H1 (cell line): ENCODE data around the gene CADM1. TPM values are rescaled to one million over a fixed set of nuclear protein-coding genes. Genes with fewer than 3 reads are reported as not detected.

Source experiments
- ATF2 ChIP-seq: IDR thresholded peaks from 2 replicates; pipeline ENCODE4 v1.6.1; 2012; ENCODE audit warnings: low read length, inconsistent platforms
- JUN ChIP-seq: IDR thresholded peaks from 2 replicates; pipeline ENCODE4 v1.6.1; 2011; ENCODE audit warnings: low read depth, mild to moderate bottlenecking, improper control_type of control experiment, low read length
- POU5F1 ChIP-seq: IDR thresholded peaks from 2 replicates; pipeline ENCODE4 v1.6.1; 2011; ENCODE audit warnings: low read depth, mild to moderate bottlenecking, low read length, moderate library complexity
- RFX5 ChIP-seq: IDR thresholded peaks from 2 replicates; pipeline ENCODE4 v1.6.1; 2011; ENCODE audit warnings: low read depth, low read length, improper control_type of control experiment, borderline replicate concordance
- polyA plus RNA-seq, 7 experiments: library from polyadenylated mRNA; depleted of rRNA in 3 of 7; stranded (reverse) in 5 of 7; unstranded in 2 of 7; fragments of >200 nt in 5 of 7; fragments of 200-250 nt in 2 of 7; gene quantifications; 1 replicate in 5 of 7; 2 replicates in 1 of 7; 4 replicates in 1 of 7; pipeline versions ENCODE4 v1.2.1 to v1.2.3, GENCODE V29; 2011 to 2013; ENCODE audit warnings: missing spikeins in 2 of 7, mixed read lengths in 2 of 7
- total RNA-seq: library from RNA; stranded (reverse); fragmentation: NEBNext Ultra II Directional; extraction: Animal tissue kit (Norgen Biotek cat#: 25700); gene quantifications from 2 replicates; pipeline ENCODE4 v1.2.1, GENCODE V29; 2021

Gene CADM1
- total and polyA plus RNA-seq, 2 of the 8 experiments (the other 6 are each of a cell fraction or from before 2014, with no cell fraction given) = 8.3 to 25.3 TPM

GRCh38 chr11:115352805-115353485 lies 151.3 kb downstream of the CADM1 start (continued):
- TF ChIP-seq POU5F1 (no peak), JUN (no peak), RFX5 (no peak), ATF2 (no peak)
